ENCODE data around the gene LCLAT1.

DNA sequence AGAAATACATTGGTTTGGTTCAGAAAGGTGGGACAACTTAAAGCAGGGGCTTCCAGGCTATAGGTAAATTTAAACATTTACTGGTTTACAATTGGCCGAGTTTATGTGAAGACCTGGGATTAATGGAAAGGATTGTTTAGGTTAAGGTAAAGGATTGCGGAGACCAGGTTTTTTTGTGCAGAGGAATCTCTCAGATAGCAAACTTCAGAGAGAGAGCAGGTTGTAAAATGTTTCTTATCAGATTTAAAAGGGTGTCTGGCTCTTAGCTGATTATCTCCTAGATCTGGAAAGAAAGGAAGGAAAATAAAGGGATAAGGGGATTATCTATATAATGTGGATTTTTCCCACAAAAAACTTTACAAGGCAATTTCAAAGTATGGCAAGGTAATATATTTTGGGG lies 101.3 kb downstream of the LCLAT1 start:
- TF ChIP-seq TAF1 (IDR thresholded peaks at IDR 0.05; ENCODE audit: borderline replicate concordance, insufficient read depth, low read length): no peak
- TF ChIP-seq POLR2AphosphoS5 (IDR thresholded peaks at IDR 0.05; ENCODE audit: low read depth, low read length): no peak
- TF ChIP-seq REST (IDR thresholded peaks at IDR 0.05; ENCODE audit: insufficient read depth in 1 of 2, low read depth in 2 of 2, low read length in 2 of 2): no peak
- no peak for TF ChIP-seq SIN3A (IDR thresholded peaks at IDR 0.05; ENCODE audit: borderline replicate concordance, insufficient read depth, low read length)
- TF ChIP-seq FOXP2 (optimal IDR thresholded peaks at IDR 0.05; ENCODE audit: borderline replicate concordance, extremely low read depth, extremely low read length, insufficient read depth): no peak
